KOPT-K1 (cell line): ENCODE results near the gene EPG5.
A peak's percentile ranks its signal among the peaks of the same experiment; 100 is the strongest.
"Not testable (repeated sequence)": the region's sequence is repeated elsewhere in the genome, so short reads cannot be mapped to it uniquely, and the experiment has no call there.

Experiments used
- H3K27ac ChIP-seq: fragments of 200-600 bp; sonication (generic); 2 replicates; pipeline ENCODE4 v1.5.1; 2016; ENCODE audit warnings: antibody characterized with exemption, mild to moderate bottlenecking, low read depth, low read length; ENCODE audit not compliant: poor library complexity, severe bottlenecking
- H3K36me3 ChIP-seq: fragments of 200-600 bp; sonication (generic); 2 replicates; pipeline ENCODE4 v1.5.1; 2017; ENCODE audit warnings: antibody characterized with exemption, mild to moderate bottlenecking, low read length, moderate library complexity; ENCODE audit not compliant: insufficient read depth
- H3K9me3 ChIP-seq: fragments of 200-600 bp; sonication (generic); 2 replicates; pipeline ENCODE4 v1.5.1; 2017; ENCODE audit warnings: antibody characterized with exemption, low read length, mild to moderate bottlenecking; ENCODE audit not compliant: insufficient read depth, poor library complexity, severe bottlenecking

Gene EPG5

GRCh38 chr18:45995461-45995860 is 28.3 kb upstream of the EPG5 start:
- Histone ChIP-seq H3K9me3 (no peaks in the 10 kb centered on the region), H3K27ac (no peak overlapping the region), H3K36me3 (no peaks in the 10 kb centered on the region)

DNA sequence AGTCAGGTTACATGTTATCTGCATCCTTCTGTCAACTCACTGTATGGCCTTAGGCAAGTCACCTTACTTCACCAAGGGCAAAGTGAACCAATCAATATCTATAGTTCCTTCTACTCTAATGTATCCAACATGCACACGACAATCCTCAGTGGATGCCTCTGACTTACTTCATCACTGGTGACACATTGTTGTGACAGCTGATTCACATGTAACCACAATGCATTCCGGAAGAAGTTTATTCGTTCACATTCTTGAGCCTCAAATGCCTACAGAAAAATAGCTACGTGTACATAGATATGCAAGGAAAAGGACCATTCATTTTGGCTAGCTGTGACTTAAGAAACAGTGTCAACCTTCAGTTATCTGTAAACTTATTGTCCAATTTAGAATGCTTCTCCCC is 26.3 kb upstream of the EPG5 start:
- Histone ChIP-seq H3K27ac (no peak overlapping the region), H3K9me3 (peaks cover 5% of the 10 kb centered on the region)

DNA sequence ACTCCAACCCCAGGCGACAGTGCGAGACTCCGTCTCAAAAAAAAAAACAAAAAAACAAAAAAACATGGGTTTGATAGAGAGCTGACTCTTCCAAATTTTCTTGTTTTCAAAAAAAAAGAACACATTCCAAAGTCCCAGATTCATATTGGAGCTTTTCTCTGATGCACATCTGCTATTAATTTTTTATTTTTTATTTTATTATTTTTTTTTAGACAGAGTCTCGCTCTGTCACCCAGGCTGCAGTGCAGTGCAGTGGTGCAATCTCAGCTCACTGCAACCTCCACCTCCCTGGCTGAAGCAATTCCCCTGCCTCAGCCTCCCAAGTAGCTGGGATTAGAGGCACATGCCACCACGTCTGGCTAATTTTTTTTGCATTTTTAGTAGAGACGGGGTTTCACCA is 25.4 kb upstream of the EPG5 start:
- not testable (repeated sequence) for H3K36me3 ChIP-seq, H3K9me3 ChIP-seq, H3K27ac ChIP-seq

More for the DNA sequence above, 26.3 kb upstream of the EPG5 start:
- H3K36me3 ChIP-seq, result no peaks in the 10 kb centered on the region

DNA sequence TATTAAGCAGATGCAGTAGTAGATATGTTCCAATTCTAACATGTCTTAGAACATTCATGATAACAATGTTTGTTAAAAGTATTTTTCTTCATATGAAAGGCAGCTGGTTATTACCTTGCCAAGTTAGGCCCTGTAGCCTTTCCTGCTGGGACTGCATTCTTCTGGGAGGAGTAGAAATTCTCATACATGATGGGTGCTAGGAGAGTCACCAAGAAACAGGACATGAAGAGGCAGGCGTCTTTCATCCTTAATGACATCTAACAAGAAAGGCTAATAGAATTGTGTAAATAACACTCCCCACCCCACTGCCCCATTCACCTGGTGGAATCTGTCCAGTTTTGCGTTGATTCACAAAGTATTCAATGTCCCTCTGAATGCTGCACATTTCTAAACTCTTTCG is 24.7 kb upstream of the EPG5 start:
- peaks cover 5% of the 10 kb centered on the region for H3K9me3 ChIP-seq
- no peaks in the 10 kb centered on the region for H3K36me3 ChIP-seq
- no peak overlapping the region for H3K27ac ChIP-seq

DNA sequence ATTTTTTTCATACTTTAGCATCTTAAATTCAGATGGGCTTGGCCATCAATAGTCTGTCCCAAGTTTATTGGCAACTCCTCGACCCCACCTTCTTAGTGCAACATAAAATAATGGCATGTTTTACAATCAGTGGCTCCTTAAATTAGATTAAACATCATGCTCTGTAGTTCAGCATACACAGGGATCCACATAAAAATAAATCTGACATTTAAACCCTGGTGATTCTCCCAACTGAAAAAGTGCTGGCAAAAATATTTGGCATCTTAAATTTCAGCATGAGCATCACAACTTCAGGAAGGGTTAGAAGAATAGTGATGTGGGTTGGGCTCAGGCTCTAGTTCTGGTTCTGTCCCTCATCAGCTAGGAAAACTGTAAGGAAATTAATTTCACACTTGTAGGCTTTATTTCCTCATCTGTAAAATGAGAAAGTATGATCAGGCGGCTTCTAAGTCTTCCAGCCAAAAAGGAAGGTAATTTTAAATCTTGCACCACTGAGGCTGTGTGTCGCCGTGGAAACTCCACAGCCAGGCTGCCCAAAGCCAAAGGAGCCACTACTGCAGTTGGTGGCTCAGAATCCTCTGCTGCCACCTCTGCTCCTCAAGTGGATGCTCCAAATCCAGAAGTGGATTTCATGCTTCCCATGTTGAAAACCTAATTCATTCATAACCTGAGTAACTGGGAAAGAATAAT is 17.6 kb upstream of the EPG5 start:
- H3K9me3 ChIP-seq, result peaks cover 5% of the 10 kb centered on the region
- H3K36me3 ChIP-seq, result no peaks in the 10 kb centered on the region
- H3K27ac ChIP-seq, result no peak overlapping the region

- no peak overlapping the region for H3K27ac ChIP-seq
- no peaks in the 10 kb centered on the region for H3K36me3 ChIP-seq
- no peaks in the 10 kb centered on the region for H3K9me3 ChIP-seq
Measured at GRCh38 chr18:45981821-45982220, 14.7 kb upstream of the EPG5 start.

DNA sequence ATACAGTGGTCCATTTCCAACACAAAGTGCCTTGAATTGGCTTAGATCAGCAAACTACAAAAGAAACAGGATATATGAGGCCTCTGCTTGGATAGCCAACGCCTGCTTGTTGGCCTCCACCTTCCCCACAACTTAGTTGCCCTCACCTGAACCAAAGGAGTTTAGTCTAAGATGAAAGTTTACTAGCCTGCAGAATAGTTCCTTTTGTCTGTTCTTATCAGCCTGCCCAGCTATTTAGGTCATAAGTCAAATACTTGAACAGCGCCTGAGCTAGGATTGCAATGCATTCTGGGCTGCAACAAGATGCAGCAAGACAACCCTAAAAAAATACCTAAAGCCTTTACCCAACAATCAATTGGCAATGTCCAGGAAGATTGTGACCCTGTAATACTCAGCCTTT is 13.1 kb upstream of the EPG5 start:
- no peak overlapping the region for H3K27ac ChIP-seq
- no peaks in the 10 kb centered on the region for H3K9me3 ChIP-seq
- no peaks in the 10 kb centered on the region for H3K36me3 ChIP-seq

DNA sequence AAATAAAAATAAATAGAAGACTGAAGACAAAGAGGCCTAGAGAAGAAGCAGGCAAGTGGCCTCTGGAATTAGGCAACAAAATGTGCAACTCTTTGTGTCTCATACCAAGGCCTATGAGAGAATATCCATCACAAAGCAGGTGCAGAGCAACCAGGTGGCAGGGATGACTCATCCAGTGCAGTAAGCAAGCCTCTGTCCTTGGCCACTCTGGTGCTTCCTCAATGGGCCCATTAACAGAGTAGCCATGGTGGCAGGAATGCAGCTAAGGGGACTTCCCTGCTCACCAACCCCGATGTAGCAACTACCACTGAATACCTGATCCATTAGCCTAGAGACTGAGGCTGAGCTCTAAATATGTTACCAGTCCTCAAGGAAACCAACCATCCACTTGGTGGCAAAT is 11.0 kb upstream of the EPG5 start:
- Histone ChIP-seq H3K27ac (no peak overlapping the region), H3K36me3 (no peaks in the 10 kb centered on the region), H3K9me3 (no peaks in the 10 kb centered on the region)

GRCh38 chr18:45976974-45977373 is 9.8 kb upstream of the EPG5 start:
- H3K9me3 ChIP-seq, result no peaks in the 10 kb centered on the region
- no peaks in the 10 kb centered on the region for H3K36me3 ChIP-seq
- H3K27ac ChIP-seq, result no peak overlapping the region

- H3K9me3 ChIP-seq, result no peaks in the 10 kb centered on the region
- no peak overlapping the region for H3K27ac ChIP-seq
- H3K36me3 ChIP-seq, result no peaks in the 10 kb centered on the region
Measured at GRCh38 chr18:45976566-45976965, 9.4 kb upstream of the EPG5 start.

- H3K9me3 ChIP-seq, result no peaks in the 10 kb centered on the region
- no peaks in the 10 kb centered on the region for H3K36me3 ChIP-seq
- H3K27ac ChIP-seq, result no peak overlapping the region
Measured at GRCh38 chr18:45974088-45974536, 7.0 kb upstream of the EPG5 start.

DNA sequence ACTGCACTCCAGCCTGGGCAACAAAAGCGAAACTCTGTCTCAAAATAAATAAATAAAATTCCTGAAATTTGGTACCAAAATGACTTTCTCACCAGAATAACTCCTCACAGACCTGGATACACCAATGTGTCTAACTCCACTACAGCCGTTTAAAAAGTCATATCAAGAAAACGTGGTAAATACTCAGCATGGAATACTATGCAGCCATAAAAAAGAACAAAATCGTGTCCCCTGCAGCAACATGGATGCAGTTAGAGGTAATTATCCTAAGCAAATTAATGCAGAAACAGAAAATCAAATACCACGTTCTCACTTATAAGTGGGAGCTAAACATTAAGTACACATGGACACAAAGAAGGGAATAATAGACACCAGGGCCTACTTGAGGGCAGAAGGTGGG is 2.2 kb downstream of the EPG5 start:
- not testable (repeated sequence) for H3K36me3 ChIP-seq, H3K9me3 ChIP-seq, H3K27ac ChIP-seq

DNA sequence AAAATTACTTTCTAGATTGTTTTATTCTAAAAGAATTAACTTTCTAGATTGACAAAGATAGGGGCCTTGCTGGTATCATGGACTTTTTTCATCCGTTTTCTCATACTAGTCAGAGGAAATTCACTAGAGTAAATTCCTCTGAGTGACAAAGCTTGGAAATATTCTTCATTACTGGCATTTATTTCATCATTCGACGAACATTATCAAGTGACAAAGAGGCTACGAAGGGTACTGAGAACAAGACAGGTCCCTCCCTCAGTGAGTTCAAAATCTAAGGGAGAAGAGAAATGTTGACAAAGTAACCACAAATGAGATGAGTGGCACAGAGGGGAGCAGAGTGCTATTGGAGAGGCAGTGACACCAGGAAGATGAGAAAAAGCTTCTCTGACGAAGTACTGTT is 4.3 kb downstream of the EPG5 start:
- Histone ChIP-seq H3K36me3 (peaks cover 5% of the 10 kb centered on the region; the same call in 1 of the 2 replicates), H3K9me3 (no peaks in the 10 kb centered on the region), H3K27ac (peak overlapping the region; percentile 3)

- Histone ChIP-seq H3K36me3 (peaks cover 5% of the 10 kb centered on the region; the same call in 1 of the 2 replicates), H3K27ac (no peak overlapping the region), H3K9me3 (no peaks in the 10 kb centered on the region)
Measured at GRCh38 chr18:45962461-45962860, 4.7 kb downstream of the EPG5 start.

- H3K27ac ChIP-seq, H3K9me3 ChIP-seq: not testable (repeated sequence)
- peaks cover 14% of the 10 kb centered on the region for H3K36me3 ChIP-seq
Measured at GRCh38 chr18:45959484-45959883, 7.6 kb downstream of the EPG5 start.

DNA sequence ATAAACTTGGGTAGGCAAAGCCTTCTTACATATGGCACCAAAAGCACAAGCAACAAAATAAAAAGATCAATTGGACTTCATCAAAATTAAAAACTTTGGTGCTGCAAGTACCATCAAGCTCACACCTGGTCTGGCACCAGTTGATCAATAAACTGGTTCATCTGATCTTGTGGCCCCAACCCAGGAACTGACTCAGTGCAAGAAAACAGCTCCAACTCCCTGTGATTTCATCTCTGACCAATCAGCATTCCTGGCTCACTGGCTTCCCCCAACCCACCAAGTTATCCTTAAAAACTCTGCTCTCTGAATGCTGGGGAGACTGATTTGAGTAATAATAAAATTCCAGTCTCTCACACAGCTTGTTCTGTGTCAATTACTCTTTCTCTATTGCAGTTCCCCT is 8.4 kb downstream of the EPG5 start:
- H3K9me3 ChIP-seq, result no peaks in the 10 kb centered on the region
- H3K27ac ChIP-seq, result no peak overlapping the region
- peaks cover 21% of the 10 kb centered on the region for H3K36me3 ChIP-seq
